Left forelimb (tissue), 1 donor: Measurements from ENCODE around the gene PLOD1.
A peak's percentile ranks its signal among the peaks of the same experiment; 100 is the strongest.
"Not testable (repeated sequence)": the region's sequence is repeated elsewhere in the genome, so short reads cannot be mapped to it uniquely, and the experiment has no call there.

Experiments used
- DNase-seq: peaks from one replicate; pipeline ENCODE4 v3.0.0-alpha.2; 2018; ENCODE audit warnings: low spot score

Gene PLOD1

GRCh38 chr1:11912482-11913216, 21.9 kb upstream of the PLOD1 start:
- not testable (repeated sequence) for DNase-seq

- no peak for DNase-seq
These were observed 21.2 kb upstream of the PLOD1 start for GRCh38 chr1:11913291-11913690.

GRCh38 chr1:11914024-11914423, 20.5 kb upstream of the PLOD1 start:
- no peak for DNase-seq

GRCh38 chr1:11918799-11919519, 15.6 kb upstream of the PLOD1 start:
- DNase-seq = no peak

DNA sequence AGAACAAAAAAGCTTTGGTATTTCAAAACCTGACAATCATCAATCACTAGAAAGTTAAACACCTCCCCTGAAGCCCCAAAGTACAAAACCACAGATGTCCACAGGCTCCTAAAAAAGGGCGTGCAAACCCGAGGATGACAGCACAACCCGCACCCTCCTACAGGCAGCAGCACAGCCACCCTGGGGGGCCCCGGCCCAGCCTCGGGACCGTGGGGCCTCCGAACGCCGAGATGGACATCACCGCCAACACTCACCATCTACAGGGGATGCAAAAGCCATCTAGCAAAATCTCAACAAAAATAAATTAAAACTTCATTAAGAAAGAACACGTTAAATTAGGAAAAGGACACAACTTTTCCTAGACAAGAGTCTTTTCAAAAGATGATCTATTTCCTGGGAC, 14.9 kb upstream of the PLOD1 start:
- DNase-seq = no peak

- no peak for DNase-seq
These were observed 14.1 kb upstream of the PLOD1 start for GRCh38 chr1:11920239-11920903.

DNA sequence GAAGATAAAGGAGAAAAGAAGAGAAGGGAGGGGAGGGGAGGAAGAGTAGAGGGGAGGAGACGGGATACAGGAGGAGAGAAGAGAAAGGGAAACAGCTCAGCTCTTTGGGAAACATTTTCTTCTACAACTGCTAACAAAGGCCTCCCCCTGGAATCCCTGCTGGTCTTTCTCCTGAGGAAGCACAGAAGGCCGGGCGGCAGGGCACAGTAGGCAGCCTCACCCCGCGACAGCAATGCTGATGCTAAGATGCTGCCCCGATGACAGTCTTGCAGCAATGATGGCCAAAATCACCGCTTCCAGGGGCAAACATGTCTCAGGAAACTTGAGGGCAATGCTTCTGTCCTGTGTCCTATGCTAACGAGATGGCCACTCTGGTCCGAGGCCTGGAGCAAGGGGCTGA, 13.5 kb upstream of the PLOD1 start:
- DNase-seq = no peak

DNA sequence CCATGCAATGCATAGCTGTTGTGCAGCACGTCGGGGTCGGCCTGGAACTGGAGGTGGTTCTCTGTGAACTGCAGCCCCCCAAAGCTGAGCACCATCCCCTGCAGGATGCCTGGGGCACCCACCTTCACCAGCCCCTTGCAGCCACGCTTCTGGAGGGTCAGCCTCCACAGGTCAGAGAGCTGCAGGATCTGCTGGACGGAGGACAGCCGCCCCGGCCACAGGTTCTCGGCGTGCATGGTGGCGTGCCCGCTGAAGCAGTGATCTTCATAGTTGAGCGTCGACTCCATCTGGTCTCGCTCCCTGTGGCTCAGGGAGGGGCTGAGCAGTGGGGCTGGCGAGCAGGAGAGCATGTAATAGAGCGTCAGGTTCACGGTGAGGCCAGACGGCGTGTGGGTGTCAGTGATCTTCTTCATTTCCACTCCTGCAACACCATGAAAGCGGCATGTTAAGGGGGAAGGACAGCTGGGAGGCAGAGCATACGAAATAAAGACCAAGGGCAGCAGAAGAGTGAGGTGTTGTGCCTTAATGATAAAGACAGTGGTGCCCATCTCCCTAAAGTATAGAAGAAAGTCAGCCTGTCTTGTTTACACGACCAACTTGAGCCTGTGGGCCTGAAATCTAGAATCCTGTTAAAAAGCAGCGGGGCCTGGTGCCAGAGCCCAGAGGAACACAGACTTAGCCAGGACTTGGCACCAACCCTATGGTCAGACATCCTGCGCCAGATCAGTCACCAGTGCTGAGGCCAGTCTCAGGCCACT, 11.3 kb upstream of the PLOD1 start:
- DNase-seq = no peak

DNA sequence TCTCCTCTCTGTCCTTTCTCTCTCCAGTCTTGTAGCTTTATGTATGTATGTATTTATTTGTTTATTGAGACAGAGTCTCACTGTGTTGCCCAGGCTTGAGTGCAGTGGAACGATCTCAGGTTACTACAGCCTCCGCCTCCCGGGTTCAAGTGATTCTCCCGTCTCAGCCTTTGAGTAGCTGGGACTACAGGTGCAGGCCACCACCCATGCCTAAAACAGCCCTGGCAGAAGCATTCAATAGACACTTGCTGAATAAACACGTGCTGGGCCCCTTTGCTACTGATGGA, 10.7 kb upstream of the PLOD1 start:
- no peak for DNase-seq

GRCh38 chr1:11924334-11925195, 10.0 kb upstream of the PLOD1 start:
- DNase-seq = no peak

- not testable (repeated sequence) for DNase-seq
These were observed 9.2 kb upstream of the PLOD1 start for GRCh38 chr1:11925196-11925937.

GRCh38 chr1:11925938-11926292, 8.6 kb upstream of the PLOD1 start:
- no peak for DNase-seq

DNA sequence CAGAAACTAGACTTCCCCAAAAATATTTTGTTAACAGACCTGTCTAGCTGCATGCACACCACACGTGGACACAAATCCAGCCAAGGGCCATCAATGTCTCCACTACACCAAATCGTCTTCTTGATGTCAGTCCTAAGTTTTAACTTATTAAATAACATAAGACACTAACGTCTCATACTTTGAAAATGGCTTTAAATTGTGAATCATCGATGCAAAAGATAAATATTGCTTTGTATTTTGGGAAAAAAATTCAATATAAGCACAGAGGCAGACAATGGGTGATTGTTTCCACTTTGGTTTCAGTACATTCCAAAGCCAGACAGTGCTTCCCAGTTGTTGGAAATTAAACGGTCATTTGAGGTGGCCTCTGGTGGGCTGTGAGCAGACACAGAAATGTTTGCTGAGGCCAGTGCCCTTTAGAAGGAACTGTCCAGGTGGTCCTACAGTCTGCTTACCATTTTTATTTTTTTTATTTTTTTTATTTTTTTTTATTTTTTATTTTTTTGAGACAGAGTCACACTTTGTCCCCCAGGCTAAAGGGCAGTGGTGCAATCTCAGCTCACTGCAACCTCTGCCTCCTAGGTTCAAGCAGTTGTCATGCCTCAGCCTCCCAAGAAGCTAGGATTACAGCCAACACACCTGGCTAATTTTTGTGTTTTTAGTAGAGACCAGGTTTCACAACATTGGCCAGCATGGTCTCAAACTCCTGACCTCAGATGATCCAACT, 6.5 kb upstream of the PLOD1 start:
- DNase-seq = no peak

- peak; percentile 85 for DNase-seq
These were observed 4.7 kb upstream of the PLOD1 start for GRCh38 chr1:11929849-11930248.

DNA sequence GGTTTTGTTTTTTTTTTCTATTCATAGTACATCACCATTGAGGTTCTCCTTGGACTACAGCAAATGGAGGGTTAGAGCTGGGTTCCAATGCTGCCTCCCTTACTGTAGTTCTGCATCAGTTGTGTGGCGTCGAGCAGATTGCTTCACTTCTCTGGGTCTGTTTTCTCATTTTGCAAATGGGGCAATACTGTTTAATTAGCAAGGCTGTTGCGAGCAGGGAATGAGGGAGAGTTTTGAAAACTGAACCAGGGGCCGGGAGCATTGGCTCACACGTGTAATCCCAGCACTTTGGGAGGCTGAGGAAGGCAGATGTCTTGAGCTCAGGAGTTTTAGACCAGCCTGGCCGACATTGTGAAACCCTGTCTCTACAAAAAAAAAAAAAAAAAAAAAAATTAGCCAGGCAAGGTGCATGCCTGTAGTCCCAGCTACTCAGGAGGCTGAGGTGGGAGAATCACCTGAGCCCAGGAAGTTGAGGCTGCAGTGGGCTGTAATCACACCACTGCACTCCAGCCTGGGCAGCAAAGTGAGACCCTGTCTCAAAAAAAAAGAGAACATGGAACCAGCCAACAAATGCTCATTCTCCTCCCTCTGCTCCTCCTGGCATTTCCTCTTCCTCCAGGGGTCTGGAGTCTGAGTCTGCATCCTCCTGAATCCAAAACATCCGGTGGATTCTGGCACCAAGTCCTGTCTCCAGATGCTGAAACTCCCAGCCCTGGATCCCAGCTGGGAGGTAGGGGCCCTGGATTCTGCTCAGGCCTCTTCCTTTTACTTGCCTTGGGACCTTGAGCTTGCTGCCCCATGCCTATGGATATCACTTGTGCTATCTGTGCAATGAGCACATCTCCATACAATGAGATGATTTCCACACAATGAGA, 3.7 kb upstream of the PLOD1 start:
- no peak for DNase-seq

GRCh38 chr1:11931845-11932244, 2.7 kb upstream of the PLOD1 start:
- no peak for DNase-seq

DNA sequence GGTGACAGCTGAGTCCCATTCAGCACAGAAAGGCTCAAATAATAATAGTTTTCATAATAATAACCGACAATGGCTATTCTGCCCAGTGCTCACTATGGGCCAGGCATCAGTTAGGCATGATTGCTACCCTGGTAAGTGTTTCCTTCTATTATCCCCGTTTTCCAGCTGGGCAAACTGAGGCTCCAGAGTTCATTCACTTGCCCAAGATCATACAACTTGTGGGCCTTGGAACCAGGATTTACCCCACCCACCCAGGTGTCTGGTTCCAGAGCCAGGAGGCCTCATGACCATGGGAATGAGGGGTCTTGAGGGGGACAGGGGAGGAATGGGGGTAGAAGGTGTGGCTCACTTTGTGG, 518 bp downstream of the PLOD1 start:
- DNase-seq = no peak

GRCh38 chr1:11935733-11936132, 1.2 kb downstream of the PLOD1 start:
- DNase-seq = not testable (repeated sequence)
